GM12878 (cell line): Measurements from ENCODE around the gene PPP6R2. TPM values are rescaled to one million over a fixed set of nuclear protein-coding genes. Genes with fewer than 3 reads are reported as not detected.

ENCODE experiments used
- CTCF ChIP-seq, 3 experiments: IDR thresholded peaks in 2 of 3; conservative IDR thresholded peaks in 1 of 3; 2 replicates each; pipeline ENCODE4 v1.5.1; 2011; ENCODE audit warnings: low read depth in 3 of 3, low read length in 3 of 3, mild to moderate bottlenecking in 3 of 3, control low read depth in 2 of 3, moderate library complexity in 2 of 3, inconsistent platforms in 1 of 3, mixed read lengths in 1 of 3; ENCODE audit not compliant: control insufficient read depth in 2 of 3, insufficient read depth in 1 of 3; ENCODE audit errors: extremely low read depth in 1 of 3
- E4F1 ChIP-seq: fragments of 450-650 bp; IDR thresholded peaks from 2 replicates; pipeline ENCODE4 v1.6.1; 2018; ENCODE audit warnings: borderline replicate concordance, mild to moderate bottlenecking; ENCODE audit not compliant: partially characterized antibody
- FOS ChIP-seq: IDR thresholded peaks from 3 replicates; pipeline ENCODE4 v1.6.1; 2011; ENCODE audit warnings: borderline replicate concordance; ENCODE audit not compliant: insufficient read length; ENCODE audit errors: extremely low read depth
- HDAC6 ChIP-seq: fragments of 200-600 bp; sonication (generic); IDR thresholded peaks from one replicate; pipeline ENCODE4 v1.8.0; 2017; ENCODE audit warnings: antibody characterized with exemption; ENCODE audit not compliant: unreplicated experiment
- NR2F1 ChIP-seq: fragments of 450-650 bp; conservative IDR thresholded peaks from 2 replicates; pipeline ENCODE4 v1.6.1; 2017; ENCODE audit warnings: mild to moderate bottlenecking
- SMARCA5 ChIP-seq: fragments of 450-650 bp; IDR thresholded peaks from 2 replicates; pipeline ENCODE4 v1.6.1; 2017; ENCODE audit warnings: mild to moderate bottlenecking
- SREBF1 ChIP-seq: IDR thresholded peaks from 2 replicates; pipeline ENCODE4 v1.6.1; 2012; ENCODE audit warnings: mild to moderate bottlenecking, low read length
- SREBF2 ChIP-seq: IDR thresholded peaks from 2 replicates; pipeline ENCODE4 v1.6.1; 2012; ENCODE audit warnings: mild to moderate bottlenecking, low read length
- YY1 ChIP-seq: IDR thresholded peaks from 2 replicates; pipeline ENCODE4 v1.6.1; 2011; ENCODE audit warnings: low read depth, mild to moderate bottlenecking, low read length
- ZNF217 ChIP-seq: fragments of 450-650 bp; IDR thresholded peaks from 2 replicates; pipeline ENCODE4 v1.6.1; 2017; ENCODE audit warnings: antibody characterized with exemption, mild to moderate bottlenecking
- polyA plus RNA-seq, 11 experiments: library from polyadenylated mRNA; depleted of rRNA in 4 of 11; unstranded in 6 of 11; stranded (reverse) in 5 of 11; fragments of >200 nt; fragmentation: Nextera tagmentation in 4 of 11; fragmentation: Illumina TruSeq in 1 of 11; extraction: Ambion mirVana in 4 of 11; extraction: Trizol in 1 of 11; gene quantifications; 1 replicate in 1 of 11; 2 replicates in 10 of 11; pipeline versions ENCODE4 v1.2.1 to v1.2.3, GENCODE V29; 2011 to 2016; ENCODE audit warnings: inconsistent platforms in 2 of 11, missing spikeins in 2 of 11, low read depth in 1 of 11
- total RNA-seq, 4 experiments: library from RNA; depleted of rRNA in 3 of 4; stranded (reverse); fragments of >200 nt in 3 of 4; fragmentation: Illumina TruSeq in 1 of 4; extraction: Trizol in 1 of 4; gene quantifications; 2 replicates each; pipeline versions ENCODE4 v1.2.1 to v1.2.3, GENCODE V29; 2013 to 2021
- TF ChIP-seq, protein P1 (sequence below): fragments of 450-650 bp; IDR thresholded peaks from 2 replicates; pipeline ENCODE4 v1.6.1; 2016; ENCODE audit warnings: mild to moderate bottlenecking, moderate library complexity, borderline replicate concordance
- TF ChIP-seq, protein P2 (sequence below): fragments of 450-650 bp; IDR thresholded peaks from 2 replicates; pipeline ENCODE4 v1.6.1; 2017; ENCODE audit warnings: mild to moderate bottlenecking, moderate library complexity

The PPP6R2 gene
- total and polyA plus RNA-seq, 10 of the 15 experiments (the other 5 are each of a cell fraction or from before 2014, with no cell fraction given), result 0.29 to 52.6 (median 25.4) TPM

DNA sequence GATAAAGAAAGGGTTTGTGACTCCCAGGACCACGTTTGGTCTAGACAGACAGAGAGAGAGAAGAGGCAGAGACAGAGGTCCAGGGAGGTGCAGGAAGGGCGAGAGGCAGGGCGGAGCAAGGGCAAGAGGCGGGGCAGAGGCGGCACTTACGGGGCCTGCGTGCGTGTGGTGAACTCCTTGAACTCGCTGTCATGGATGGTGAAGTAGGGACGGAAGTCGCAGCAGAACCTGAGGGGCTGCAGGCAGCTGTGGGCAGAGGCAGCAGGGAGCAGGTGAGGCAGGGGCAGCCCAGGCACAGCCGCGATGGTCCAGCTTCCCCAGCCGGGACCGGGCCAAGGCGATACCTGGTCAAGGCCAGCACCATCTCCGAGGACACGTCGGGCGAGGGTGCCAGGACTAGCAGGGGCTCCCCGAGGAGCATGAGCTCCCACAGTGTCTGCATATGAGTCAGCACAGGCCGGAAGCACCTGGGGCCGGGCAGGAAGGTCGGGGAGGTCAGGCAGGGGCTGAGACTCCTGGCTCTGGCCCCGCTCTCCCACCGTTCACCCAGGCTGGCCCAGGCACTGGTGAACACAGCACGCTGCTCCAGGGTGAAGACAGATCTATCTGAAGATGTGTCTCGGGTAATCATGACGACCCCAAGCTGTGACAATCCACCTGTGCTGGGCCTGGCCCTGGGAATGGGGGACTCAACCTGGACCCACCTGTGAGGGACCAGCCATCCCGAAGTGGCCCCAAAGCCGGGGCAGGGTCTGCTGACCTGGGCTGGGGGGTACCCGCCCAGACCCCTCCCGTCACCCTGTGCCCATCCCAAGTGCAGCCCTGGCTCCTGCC lies 28.5 kb upstream of the PPP6R2 start (continued):
- TF ChIP-seq, protein P1, sequence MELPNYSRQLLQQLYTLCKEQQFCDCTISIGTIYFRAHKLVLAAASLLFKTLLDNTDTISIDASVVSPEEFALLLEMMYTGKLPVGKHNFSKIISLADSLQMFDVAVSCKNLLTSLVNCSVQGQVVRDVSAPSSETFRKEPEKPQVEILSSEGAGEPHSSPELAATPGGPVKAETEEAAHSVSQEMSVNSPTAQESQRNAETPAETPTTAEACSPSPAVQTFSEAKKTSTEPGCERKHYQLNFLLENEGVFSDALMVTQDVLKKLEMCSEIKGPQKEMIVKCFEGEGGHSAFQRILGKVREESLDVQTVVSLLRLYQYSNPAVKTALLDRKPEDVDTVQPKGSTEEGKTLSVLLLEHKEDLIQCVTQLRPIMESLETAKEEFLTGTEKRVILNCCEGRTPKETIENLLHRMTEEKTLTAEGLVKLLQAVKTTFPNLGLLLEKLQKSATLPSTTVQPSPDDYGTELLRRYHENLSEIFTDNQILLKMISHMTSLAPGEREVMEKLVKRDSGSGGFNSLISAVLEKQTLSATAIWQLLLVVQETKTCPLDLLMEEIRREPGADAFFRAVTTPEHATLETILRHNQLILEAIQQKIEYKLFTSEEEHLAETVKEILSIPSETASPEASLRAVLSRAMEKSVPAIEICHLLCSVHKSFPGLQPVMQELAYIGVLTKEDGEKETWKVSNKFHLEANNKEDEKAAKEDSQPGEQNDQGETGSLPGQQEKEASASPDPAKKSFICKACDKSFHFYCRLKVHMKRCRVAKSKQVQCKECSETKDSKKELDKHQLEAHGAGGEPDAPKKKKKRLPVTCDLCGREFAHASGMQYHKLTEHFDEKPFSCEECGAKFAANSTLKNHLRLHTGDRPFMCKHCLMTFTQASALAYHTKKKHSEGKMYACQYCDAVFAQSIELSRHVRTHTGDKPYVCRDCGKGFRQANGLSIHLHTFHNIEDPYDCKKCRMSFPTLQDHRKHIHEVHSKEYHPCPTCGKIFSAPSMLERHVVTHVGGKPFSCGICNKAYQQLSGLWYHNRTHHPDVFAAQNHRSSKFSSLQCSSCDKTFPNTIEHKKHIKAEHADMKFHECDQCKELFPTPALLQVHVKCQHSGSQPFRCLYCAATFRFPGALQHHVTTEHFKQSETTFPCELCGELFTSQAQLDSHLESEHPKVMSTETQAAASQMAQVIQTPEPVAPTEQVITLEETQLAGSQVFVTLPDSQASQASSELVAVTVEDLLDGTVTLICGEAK, result no peak
- TF ChIP-seq CTCF (IDR thresholded peaks at IDR 0.05 in 2 of 3, conservative IDR thresholded peaks at IDR 0.05 in 1 of 3; ENCODE audit: control insufficient read depth in 2 of 3, extremely low read depth in 1 of 3, insufficient read depth in 1 of 3, low read depth in 3 of 3, low read length in 3 of 3) (no peak), ZNF217 (no peak), HDAC6 (no peak), SREBF2 (no peak), E4F1 (no peak), SREBF1 (no peak), FOS (no peak), YY1 (peak; percentile 52), NR2F1 (peak; percentile 97), SMARCA5 (no peak)
- TF ChIP-seq, protein P2, sequence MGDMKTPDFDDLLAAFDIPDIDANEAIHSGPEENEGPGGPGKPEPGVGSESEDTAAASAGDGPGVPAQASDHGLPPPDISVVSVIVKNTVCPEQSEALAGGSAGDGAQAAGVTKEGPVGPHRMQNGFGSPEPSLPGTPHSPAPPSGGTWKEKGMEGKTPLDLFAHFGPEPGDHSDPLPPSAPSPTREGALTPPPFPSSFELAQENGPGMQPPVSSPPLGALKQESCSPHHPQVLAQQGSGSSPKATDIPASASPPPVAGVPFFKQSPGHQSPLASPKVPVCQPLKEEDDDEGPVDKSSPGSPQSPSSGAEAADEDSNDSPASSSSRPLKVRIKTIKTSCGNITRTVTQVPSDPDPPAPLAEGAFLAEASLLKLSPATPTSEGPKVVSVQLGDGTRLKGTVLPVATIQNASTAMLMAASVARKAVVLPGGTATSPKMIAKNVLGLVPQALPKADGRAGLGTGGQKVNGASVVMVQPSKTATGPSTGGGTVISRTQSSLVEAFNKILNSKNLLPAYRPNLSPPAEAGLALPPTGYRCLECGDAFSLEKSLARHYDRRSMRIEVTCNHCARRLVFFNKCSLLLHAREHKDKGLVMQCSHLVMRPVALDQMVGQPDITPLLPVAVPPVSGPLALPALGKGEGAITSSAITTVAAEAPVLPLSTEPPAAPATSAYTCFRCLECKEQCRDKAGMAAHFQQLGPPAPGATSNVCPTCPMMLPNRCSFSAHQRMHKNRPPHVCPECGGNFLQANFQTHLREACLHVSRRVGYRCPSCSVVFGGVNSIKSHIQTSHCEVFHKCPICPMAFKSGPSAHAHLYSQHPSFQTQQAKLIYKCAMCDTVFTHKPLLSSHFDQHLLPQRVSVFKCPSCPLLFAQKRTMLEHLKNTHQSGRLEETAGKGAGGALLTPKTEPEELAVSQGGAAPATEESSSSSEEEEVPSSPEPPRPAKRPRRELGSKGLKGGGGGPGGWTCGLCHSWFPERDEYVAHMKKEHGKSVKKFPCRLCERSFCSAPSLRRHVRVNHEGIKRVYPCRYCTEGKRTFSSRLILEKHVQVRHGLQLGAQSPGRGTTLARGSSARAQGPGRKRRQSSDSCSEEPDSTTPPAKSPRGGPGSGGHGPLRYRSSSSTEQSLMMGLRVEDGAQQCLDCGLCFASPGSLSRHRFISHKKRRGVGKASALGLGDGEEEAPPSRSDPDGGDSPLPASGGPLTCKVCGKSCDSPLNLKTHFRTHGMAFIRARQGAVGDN, result peak; percentile 75; the same call in 1 of the 2 replicates
